A673 (cell line): Measurements from ENCODE around the gene TMEM161B. TPM values are rescaled to one million over a fixed set of nuclear protein-coding genes. Genes with fewer than 3 reads are reported as not detected.
A peak's percentile ranks its signal among the peaks of the same experiment; 100 is the strongest.

Experiments
- BruUV-seq: library from RNA; stranded (reverse); fragments of 400-500 nt; replicated peaks from 2 replicates; lab custom pipeline; 2021; lab: Mats Ljungman, UMichigan
- CTCF ChIA-PET: fragments of 300-600 bp; sonication (Branson Sonifier 250); formaldehyde crosslinking; loops from one replicate; lab custom pipeline; 2022; ENCODE audit warnings: antibody characterized with exemption; lab: Charles Lee
- POLR2A ChIA-PET: fragments of 300-600 bp; sonication (Branson Sonifier 250); formaldehyde crosslinking; loops from one replicate; lab custom pipeline; 2022; ENCODE audit warnings: antibody characterized with exemption; ENCODE audit not compliant: low non-redundant PET; lab: Charles Lee
- DNase-seq: peaks from one replicate; pipeline ENCODE4 v3.0.0-alpha.2; 2015; ENCODE audit warnings: low spot score
- H3K27ac ChIP-seq: fragments of 200-600 bp; sonication (generic); 2 replicates; pipeline ENCODE4 v1.5.1; 2016; ENCODE audit warnings: mixed run types, low read depth, mild to moderate bottlenecking, mixed read lengths, antibody characterized with exemption, low read length; ENCODE audit not compliant: poor library complexity, severe bottlenecking
- H3K27me3 ChIP-seq: fragments of 200-600 bp; sonication (generic); replicated peaks from 2 replicates; pipeline ENCODE4 v1.6.1; 2017; ENCODE audit warnings: mixed run types, low read depth, mild to moderate bottlenecking, mixed read lengths, antibody characterized with exemption, low read length; ENCODE audit not compliant: insufficient read depth, poor library complexity
- H3K36me3 ChIP-seq: fragments of 200-600 bp; sonication (generic); 2 replicates; pipeline ENCODE4 v1.6.1; 2016; ENCODE audit warnings: mixed run types, mild to moderate bottlenecking, mixed read lengths, antibody characterized with exemption, low read length; ENCODE audit not compliant: insufficient read depth, poor library complexity, severe bottlenecking
- H3K4me1 ChIP-seq: fragments of 200-600 bp; sonication (generic); 2 replicates; pipeline ENCODE4 v1.6.1; 2017; ENCODE audit warnings: mixed run types, mild to moderate bottlenecking, mixed read lengths, antibody characterized with exemption, low read length; ENCODE audit not compliant: insufficient read depth, poor library complexity, severe bottlenecking
- H3K4me3 ChIP-seq: fragments of 200-600 bp; sonication (generic); 2 replicates; pipeline ENCODE4 v1.5.1; 2016; ENCODE audit warnings: low read depth, mixed run types, mild to moderate bottlenecking, mixed read lengths, low read length; ENCODE audit not compliant: poor library complexity, severe bottlenecking
- H3K9me3 ChIP-seq: fragments of 200-600 bp; sonication (generic); 2 replicates; pipeline ENCODE4 v1.6.1; 2016; ENCODE audit warnings: mixed run types, low read depth, mild to moderate bottlenecking, mixed read lengths, antibody characterized with exemption, low read length; ENCODE audit not compliant: poor library complexity, severe bottlenecking
- CTCF ChIP-seq: fragments of 300-800, 200-600 bp; sonication (generic); conservative IDR thresholded peaks from 2 replicates; pipeline ENCODE4 v1.5.1; 2017; ENCODE audit warnings: low read depth, mild to moderate bottlenecking, antibody characterized with exemption, low read length, moderate library complexity, mixed read lengths
- EZH2 ChIP-seq: fragments of 200-600 bp; sonication (generic); IDR thresholded peaks from 2 replicates; pipeline ENCODE4 v1.6.1; 2017; ENCODE audit warnings: borderline replicate concordance, low read depth, mild to moderate bottlenecking, mixed read lengths, antibody characterized with exemption, low read length; ENCODE audit not compliant: poor library complexity, severe bottlenecking
- intact Hi-C: fragments of 100-400 bp; cut with micrococcal nuclease; formaldehyde crosslinking; loops from one replicate; pipeline ENCODE4 v1.10.0; 2022; ENCODE audit not compliant: unreplicated experiment
- total RNA-seq: library from RNA; stranded (reverse); gene quantifications from 2 replicates; pipeline ENCODE4 v1.2.3, GENCODE V29; 2021

The TMEM161B gene
- total RNA-seq, 1 experiment from 2014 or later = 20.7 TPM

GRCh38 chr5:88290801-88291200, 22.2 kb upstream of the TMEM161B start:
- intact Hi-C loops = no loop called here
- ChIA-PET POLR2A (interaction anchor here (0.5 kb wide), 1 partner anchor 152 kb away, joined by 3 read pairs; no protein-coding TSS in a partner anchor), CTCF (no interaction called here)
- H3K27ac ChIP-seq = no peak overlapping the region
- H3K27me3 ChIP-seq = no peaks in the 10 kb centered on the region
- peaks cover 3% of the 10 kb centered on the region for H3K4me1 ChIP-seq
- TF ChIP-seq CTCF (no peak), EZH2 (no peak)
- no TSS peak for BruUV-seq
- no peaks in the 10 kb centered on the region for H3K9me3 ChIP-seq
- no peak overlapping the region for H3K4me3 ChIP-seq
- no peaks in the 10 kb centered on the region for H3K36me3 ChIP-seq
- DNase-seq = no peak

- Histone ChIP-seq H3K36me3 (no peaks in the 10 kb centered on the region), H3K27ac (no peak overlapping the region), H3K4me1 (peaks cover 3% of the 10 kb centered on the region), H3K4me3 (no peak overlapping the region), H3K9me3 (no peaks in the 10 kb centered on the region), H3K27me3 (no peaks in the 10 kb centered on the region)
- BruUV-seq = no TSS peak
- TF ChIP-seq CTCF (no peak), EZH2 (no peak)
- ChIA-PET CTCF (no interaction called here), POLR2A (no interaction called here)
- intact Hi-C loops = no loop called here
- DNase-seq = no peak
Observed at GRCh38 chr5:88288528-88289197, 20.0 kb upstream of the TMEM161B start.

- ChIA-PET CTCF (no interaction called here), POLR2A (no interaction called here)
- H3K4me3 ChIP-seq = no peak overlapping the region
- intact Hi-C loops = no loop called here
- H3K9me3 ChIP-seq = no peaks in the 10 kb centered on the region
- no peak for DNase-seq
- H3K36me3 ChIP-seq = no peaks in the 10 kb centered on the region
- H3K4me1 ChIP-seq = peaks cover 3% of the 10 kb centered on the region
- TF ChIP-seq CTCF (no peak), EZH2 (no peak)
- no TSS peak for BruUV-seq
- peak overlapping the region; percentile 7 for H3K27ac ChIP-seq
- H3K27me3 ChIP-seq = no peaks in the 10 kb centered on the region
Observed at GRCh38 chr5:88287846-88288527, 19.3 kb upstream of the TMEM161B start.
